B cell (primary cell): ENCODE results near the gene FGF16. TPM values are rescaled to one million over a fixed set of nuclear protein-coding genes. Genes with fewer than 3 reads are reported as not detected.

ENCODE experiments used
- ATAC-seq: fragments of 200-7000 bp; cut with Tn5 transposase; one replicate; pipeline ENCODE4 v1.10.0; 2021; ENCODE audit warnings: low read depth, mild to moderate bottlenecking, moderate number of reproducible peaks, moderate library complexity
- CTCF ChIA-PET: fragments of 350-600 bp; sonication (Branson Sonifier 250); formaldehyde crosslinking; loops from one replicate; lab custom pipeline; 2021; ENCODE audit warnings: antibody characterized with exemption, inconsistent platforms; lab: Charles Lee
- POLR2A ChIA-PET: fragments of 350-600 bp; sonication (Branson Sonifier 250); formaldehyde crosslinking; loops from one replicate; lab custom pipeline; 2021; ENCODE audit warnings: antibody characterized with exemption; lab: Charles Lee
- DNase-seq: peaks from one replicate; pipeline ENCODE4 v3.0.0; 2013
- H2AFZ ChIP-seq: 2 replicates; pipeline ENCODE4 v1.6.1; 2012; ENCODE audit warnings: mild to moderate bottlenecking, low read depth, low read length; ENCODE audit not compliant: insufficient read depth, poor library complexity, severe bottlenecking
- H3K27ac ChIP-seq, 2 donors: 1 replicate in 1 of 2; 2 replicates in 1 of 2; pipeline ENCODE4 v1.5.1; 2012 to 2013; ENCODE audit warnings: low read length in 2 of 2, mild to moderate bottlenecking in 2 of 2, moderate library complexity in 1 of 2
- H3K27me3 ChIP-seq, 4 experiments: fragments of 200-600 bp in 1 of 4; sonication (generic) in 1 of 4; replicated peaks in 1 of 4; 1 replicate in 2 of 4; 2 replicates in 2 of 4; pipeline versions ENCODE4 v1.6.1 to v1.7.0; 2013 to 2016; ENCODE audit warnings: low read length in 3 of 4, mild to moderate bottlenecking in 2 of 4, mixed read lengths in 1 of 4, moderate library complexity in 1 of 4; ENCODE audit not compliant: insufficient read depth in 4 of 4, control insufficient read depth in 3 of 4; ENCODE audit errors: control extremely low read depth in 1 of 4
- H3K36me3 ChIP-seq, 2 experiments: replicated peaks in 1 of 2; 1 replicate in 1 of 2; 2 replicates in 1 of 2; pipeline versions ENCODE4 v1.6.1 to v1.7.1; 2013; ENCODE audit warnings: low read length in 1 of 2; ENCODE audit not compliant: insufficient read depth in 2 of 2, control insufficient read depth in 1 of 2; ENCODE audit errors: control extremely low read depth in 1 of 2, extremely low read depth in 1 of 2
- H3K4me1 ChIP-seq, 2 donors: fragments of 200-600 bp in 1 of 2; sonication (generic) in 1 of 2; 1 replicate in 1 of 2; 2 replicates in 1 of 2; pipeline versions ENCODE4 v1.5.1 to v1.6.1; 2013 to 2017; ENCODE audit warnings: low read length in 2 of 2; ENCODE audit not compliant: control insufficient read depth in 2 of 2, insufficient read depth in 2 of 2
- H3K4me2 ChIP-seq: replicated peaks from 2 replicates; pipeline ENCODE3; 2012; ENCODE audit warnings: mild to moderate bottlenecking, low read depth, low read length; ENCODE audit not compliant: poor library complexity, severe bottlenecking
- H3K4me3 ChIP-seq, 5 experiments: fragments of 200-600 bp in 1 of 5; sonication (generic) in 1 of 5; 1 replicate in 3 of 5; 2 replicates in 2 of 5; pipeline versions ENCODE4 v1.5.1 to v1.7.0; 2011 to 2016; ENCODE audit warnings: low read length in 4 of 5, mild to moderate bottlenecking in 4 of 5, low read depth in 2 of 5, control low read depth in 1 of 5, moderate library complexity in 1 of 5; ENCODE audit not compliant: insufficient read depth in 1 of 5; ENCODE audit errors: control extremely low read depth in 1 of 5, extremely low read depth in 1 of 5
- H3K79me2 ChIP-seq: fragments of 200-600 bp; sonication (generic); one replicate; pipeline ENCODE4 v1.6.0; 2016; ENCODE audit warnings: low read length; ENCODE audit not compliant: control insufficient read depth, insufficient read depth
- H3K9ac ChIP-seq: fragments of 200-600 bp; sonication (generic); 2 replicates; pipeline ENCODE4 v1.6.1; 2017; ENCODE audit warnings: mild to moderate bottlenecking, low read length, moderate library complexity
- H3K9me3 ChIP-seq, 3 donors: one replicate each; pipeline versions ENCODE4 v1.6.1 to v1.7.1; 2013; ENCODE audit warnings: low read length in 2 of 3; ENCODE audit not compliant: control insufficient read depth in 2 of 3, insufficient read depth in 1 of 3; ENCODE audit errors: control extremely low read depth in 1 of 3
- H4K20me1 ChIP-seq: 2 replicates; pipeline ENCODE4 v1.6.0; 2012; ENCODE audit warnings: mild to moderate bottlenecking, low read length; ENCODE audit not compliant: insufficient read depth, control insufficient read depth, poor library complexity, severe bottlenecking
- H3K27ac Mint-ChIP-seq: one replicate; pipeline ENCODE4 v1.8.0; 2021; ENCODE audit warnings: mixed read lengths
- H3K27me3 Mint-ChIP-seq: one replicate; pipeline ENCODE4 v1.8.0; 2021; ENCODE audit warnings: mixed read lengths
- H3K4me1 Mint-ChIP-seq: one replicate; pipeline ENCODE4 v1.8.0; 2021; ENCODE audit warnings: mixed read lengths
- H3K4me3 Mint-ChIP-seq: one replicate; pipeline ENCODE4 v1.8.0; 2021; ENCODE audit warnings: mixed read lengths
- H3K9me3 Mint-ChIP-seq: one replicate; pipeline ENCODE4 v1.8.0; 2022; ENCODE audit warnings: mixed read lengths; ENCODE audit not compliant: insufficient read depth
- EZH2 ChIP-seq: IDR thresholded peaks from 2 replicates; pipeline ENCODE4 v1.6.1; 2012; ENCODE audit warnings: borderline replicate concordance, low read depth, mild to moderate bottlenecking, moderate library complexity, low read length; ENCODE audit not compliant: insufficient read depth, poor library complexity, severe bottlenecking
- WGBS: methylation state at CpG from one replicate; pipeline ENCODE4 v1.1.5; 2013; ENCODE audit warnings: missing lambda C conversion rate; ENCODE audit not compliant: insufficient coverage; 5-methylcytosine and 5-hydroxymethylcytosine counted together
- intact Hi-C: fragments of 100-400 bp; cut with micrococcal nuclease; formaldehyde crosslinking; loops from one replicate; pipeline ENCODE4 v1.10.0; 2022
- polyA minus RNA-seq: library from RNA; depleted of rRNA, polyadenylated mRNA; stranded (reverse); fragments of >200 nt; gene quantifications from 2 replicates; pipeline ENCODE4 v1.2.3, GENCODE V29; 2012
- polyA plus RNA-seq: library from polyadenylated mRNA; depleted of rRNA; stranded (reverse); fragments of >200 nt; gene quantifications from 2 replicates; pipeline ENCODE4 v1.2.3, GENCODE V29; 2012
- total RNA-seq, 2 donors: library from RNA; stranded (reverse); fragments of 120-200 nt in 1 of 2; gene quantifications; 1 replicate in 1 of 2; 2 replicates in 1 of 2; pipeline versions ENCODE4 v1.2.3 to v1.2.4, GENCODE V29; 2013 to 2022
- TF ChIP-seq, protein P1 (sequence below): fragments of 200-600 bp; IDR thresholded peaks from one replicate; pipeline ENCODE4 v1.8.0; 2022; ENCODE audit warnings: antibody characterized with exemption, mild to moderate bottlenecking

FGF16 gene
- total RNA-seq, result not detected in 2 replicates
- total RNA-seq (2013), result 0.07 TPM
- not detected in 2 replicates for polyA plus RNA-seq
- polyA minus RNA-seq, result not detected in 2 replicates

- TF ChIP-seq EZH2, result no peak
- TF ChIP-seq, protein P1, sequence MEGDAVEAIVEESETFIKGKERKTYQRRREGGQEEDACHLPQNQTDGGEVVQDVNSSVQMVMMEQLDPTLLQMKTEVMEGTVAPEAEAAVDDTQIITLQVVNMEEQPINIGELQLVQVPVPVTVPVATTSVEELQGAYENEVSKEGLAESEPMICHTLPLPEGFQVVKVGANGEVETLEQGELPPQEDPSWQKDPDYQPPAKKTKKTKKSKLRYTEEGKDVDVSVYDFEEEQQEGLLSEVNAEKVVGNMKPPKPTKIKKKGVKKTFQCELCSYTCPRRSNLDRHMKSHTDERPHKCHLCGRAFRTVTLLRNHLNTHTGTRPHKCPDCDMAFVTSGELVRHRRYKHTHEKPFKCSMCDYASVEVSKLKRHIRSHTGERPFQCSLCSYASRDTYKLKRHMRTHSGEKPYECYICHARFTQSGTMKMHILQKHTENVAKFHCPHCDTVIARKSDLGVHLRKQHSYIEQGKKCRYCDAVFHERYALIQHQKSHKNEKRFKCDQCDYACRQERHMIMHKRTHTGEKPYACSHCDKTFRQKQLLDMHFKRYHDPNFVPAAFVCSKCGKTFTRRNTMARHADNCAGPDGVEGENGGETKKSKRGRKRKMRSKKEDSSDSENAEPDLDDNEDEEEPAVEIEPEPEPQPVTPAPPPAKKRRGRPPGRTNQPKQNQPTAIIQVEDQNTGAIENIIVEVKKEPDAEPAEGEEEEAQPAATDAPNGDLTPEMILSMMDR, result no peak
- Histone ChIP-seq H3K27ac (no peak within 1 kb of the TSS), H3K4me1 (peaks cover 21 to 22% of the 10 kb centered on the region in 2 donors), H4K20me1 (no peaks in the 10 kb centered on the region), H3K4me3 (peak within 1 kb of the TSS in 3 of 5 experiments; percentile 18 to 34 (median 27)), H3K9me3 (no peaks in the 10 kb centered on the region), H3K36me3 (no peaks in the 10 kb centered on the region), H3K79me2 (no peaks in the 10 kb centered on the region), H3K27me3 (peaks cover 0 to 27% (median 3%) of the 10 kb centered on the region in 4 experiments), H3K4me2 (peak within 1 kb of the TSS; percentile 64), H3K9ac (peak within 1 kb of the TSS; percentile 39), H2AFZ (peak within 1 kb of the TSS; percentile 28)
- no peaks in the 10 kb centered on the region for H3K9me3 Mint-ChIP-seq
- no peak within 1 kb of the TSS for H3K27ac Mint-ChIP-seq
- peaks cover 19% of the 10 kb centered on the region for H3K4me1 Mint-ChIP-seq
- ChIA-PET POLR2A (no interaction called here), CTCF (no interaction called here)
- ATAC-seq (no peak), DNase-seq (peak; percentile 6)
- H3K4me3 Mint-ChIP-seq, result peak within 1 kb of the TSS; percentile 87
- peaks cover 30% of the 10 kb centered on the region for H3K27me3 Mint-ChIP-seq
- whole genome bisulfite sequencing, result 3% methylated on average over 24 of the region's 48 CpGs
- intact Hi-C loops, result no loop called here
These were observed at the start of gene FGF16 for GRCh38 chrX:77446908-77447652. TSS of gene FGF16 (plus strand) at chrX:77447389. CDS start at chrX:77447675, 286 bp downstream.

- TF ChIP-seq EZH2, result no peak
- TF ChIP-seq, protein P1, result no peak
- H3K27me3 Mint-ChIP-seq, result no peaks in the 10 kb centered on the region
- WGBS, result no CpG with 5 or more reads among the region's 3 CpGs
- H3K27ac Mint-ChIP-seq, result no peak overlapping the region
- Histone ChIP-seq H3K9ac (no peak overlapping the region), H3K27ac (no peak overlapping the region), H3K36me3 (no peaks in the 10 kb centered on the region), H2AFZ (no peak overlapping the region), H4K20me1 (no peaks in the 10 kb centered on the region), H3K4me3 (no peak overlapping the region), H3K4me2 (no peak overlapping the region), H3K9me3 (no peaks in the 10 kb centered on the region), H3K27me3 (no peaks in the 10 kb centered on the region), H3K4me1 (no peaks in the 10 kb centered on the region), H3K79me2 (no peaks in the 10 kb centered on the region)
- CTCF ChIA-PET, result no interaction called here
- no peak for ATAC-seq
- POLR2A ChIA-PET, result no interaction called here
- H3K4me1 Mint-ChIP-seq, result no peaks in the 10 kb centered on the region
- H3K9me3 Mint-ChIP-seq, result no peaks in the 10 kb centered on the region
- intact Hi-C loops, result no loop called here
- DNase-seq, result no peak
- no peak overlapping the region for H3K4me3 Mint-ChIP-seq
These were observed 48.7 kb upstream of the FGF16 start for GRCh38 chrX:77398330-77398954.
